ENCODE data around the gene AK1.
"Not testable (repeated sequence)": the region's sequence is repeated elsewhere in the genome, so short reads cannot be mapped to it uniquely, and the experiment has no call there.

Gene AK1

GRCh38 chr9:127852829-127853228 lies 24.6 kb downstream of the AK1 start:
- TF ChIP-seq CTCF (IDR thresholded peaks at IDR 0.05; ENCODE audit: extremely low read depth, insufficient read depth, missing control alignments), result no peak
- no peak for DNase-seq (ENCODE audit: low spot score)
- in situ Hi-C loops (cut with MboI; ENCODE audit: low pct_unique_long_range_greater_than_20kb, low sequenced_read_pairs, unreplicated experiment), result no loop called here

- no peak for DNase-seq (ENCODE audit: low spot score)
- TF ChIP-seq CTCF (IDR thresholded peaks at IDR 0.05; ENCODE audit: extremely low read depth, insufficient read depth, missing control alignments), result no peak
- in situ Hi-C loops (cut with MboI; ENCODE audit: low pct_unique_long_range_greater_than_20kb, low sequenced_read_pairs, unreplicated experiment), result no loop called here
Observed at GRCh38 chr9:127850286-127850830, 27.1 kb downstream of the AK1 start.

GRCh38 chr9:127848756-127849504 lies 28.5 kb downstream of the AK1 start:
- TF ChIP-seq CTCF (IDR thresholded peaks at IDR 0.05; ENCODE audit: extremely low read depth, insufficient read depth, missing control alignments), result no peak
- DNase-seq (ENCODE audit: low spot score), result no peak
- in situ Hi-C loops (cut with MboI; ENCODE audit: low pct_unique_long_range_greater_than_20kb, low sequenced_read_pairs, unreplicated experiment), result no loop called here

GRCh38 chr9:127847833-127848755 lies 29.4 kb downstream of the AK1 start:
- in situ Hi-C loops (cut with MboI; ENCODE audit: low pct_unique_long_range_greater_than_20kb, low sequenced_read_pairs, unreplicated experiment), result no loop called here
- no peak for DNase-seq (ENCODE audit: low spot score)
- TF ChIP-seq CTCF (IDR thresholded peaks at IDR 0.05; ENCODE audit: extremely low read depth, insufficient read depth, missing control alignments), result no peak

GRCh38 chr9:127847178-127847510 lies 30.3 kb downstream of the AK1 start:
- DNase-seq (ENCODE audit: low spot score), result no peak
- TF ChIP-seq CTCF (IDR thresholded peaks at IDR 0.05; ENCODE audit: extremely low read depth, insufficient read depth, missing control alignments), result no peak
- in situ Hi-C loops (cut with MboI; ENCODE audit: low pct_unique_long_range_greater_than_20kb, low sequenced_read_pairs, unreplicated experiment), result no loop called here

GRCh38 chr9:127846443-127847177 lies 30.9 kb downstream of the AK1 start:
- no peak for TF ChIP-seq CTCF (IDR thresholded peaks at IDR 0.05; ENCODE audit: extremely low read depth, insufficient read depth, missing control alignments)
- in situ Hi-C loops (cut with MboI; ENCODE audit: low pct_unique_long_range_greater_than_20kb, low sequenced_read_pairs, unreplicated experiment), result no loop called here
- no peak for DNase-seq (ENCODE audit: low spot score)

GRCh38 chr9:127845619-127846018 lies 31.9 kb downstream of the AK1 start:
- in situ Hi-C loops (cut with MboI; ENCODE audit: low pct_unique_long_range_greater_than_20kb, low sequenced_read_pairs, unreplicated experiment); DNase-seq (ENCODE audit: low spot score): not testable (repeated sequence)
